Measurements from ENCODE around the gene RAMAC. TPM values are rescaled to one million over a fixed set of nuclear protein-coding genes. Genes with fewer than 3 reads are reported as not detected.
"Not testable (repeated sequence)": the region's sequence is repeated elsewhere in the genome, so short reads cannot be mapped to it uniquely, and the experiment has no call there.

RAMAC gene
- total RNA-seq, 8 experiments from 2014 or later = 20.8 to 45.3 (median 39.4) TPM

DNA sequence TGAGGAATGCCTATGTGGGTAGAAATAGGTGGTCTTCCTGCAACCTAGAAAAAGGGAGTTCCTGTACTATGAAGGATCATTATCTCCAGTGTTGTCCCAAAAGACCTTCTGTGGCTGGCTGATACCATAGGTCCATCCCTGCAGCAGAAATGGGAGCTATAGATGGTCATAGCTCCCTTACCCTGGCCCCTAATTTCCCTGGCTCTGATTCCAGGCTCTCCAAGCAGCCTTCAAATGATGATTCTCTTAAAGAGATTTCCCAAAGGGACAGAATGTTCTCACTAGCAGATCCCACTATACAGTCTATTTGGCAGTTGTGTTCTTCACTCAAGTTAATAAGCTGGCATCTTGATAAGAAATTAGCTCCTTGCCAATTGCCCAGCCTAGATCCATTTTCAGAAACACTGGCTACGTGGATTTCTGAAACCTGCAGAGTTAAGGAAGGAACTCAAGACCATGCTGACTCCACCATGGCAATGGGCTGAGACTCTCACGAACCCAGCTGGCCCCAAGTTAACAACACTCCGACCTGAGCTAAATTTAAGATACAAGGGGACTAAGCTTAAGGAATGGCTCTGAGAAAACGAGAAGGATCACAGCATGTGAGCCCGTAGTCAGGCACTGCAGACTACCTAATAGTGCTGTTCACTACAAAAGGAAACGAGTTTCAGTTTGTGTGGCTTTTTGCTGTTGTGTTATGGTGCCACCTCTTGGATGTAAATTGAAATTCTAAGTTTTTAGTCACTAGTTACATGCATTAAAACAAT, 14.1 kb downstream of the RAMAC start:
- 0 to 48% (median 20%) methylated on average over 3 to 5 of the region's 6 CpGs; no CpG with 5 or more reads in 4 of the 10 experiments for WGBS, 10 experiments
- no peak overlapping the region for H3K4me3 ChIP-seq
- in situ Hi-C loops (cut with MboI; ENCODE audit: low pct_unique_long_range_greater_than_20kb in 2 of 9, low sequenced_read_pairs in 9 of 9, unreplicated experiment in 9 of 9) = loop anchor here in 2 of 9 experiments (10.0 to 25.0 kb wide), 4 partner anchors 145 to 463 kb away; partner anchors contain the start of genes HDGFL3 (in 1 of the 2) and RPS17 (in 1 of the 2)
- H3K4me1 ChIP-seq (replicated peaks in 1 of 2) = no peaks in the 10 kb centered on the region
- H3K27ac ChIP-seq = no peak overlapping the region
- peak in 6 of 8 experiments; percentile 24 to 92 (median 75) for ATAC-seq (replicated peaks in 6 of 8)

DNA sequence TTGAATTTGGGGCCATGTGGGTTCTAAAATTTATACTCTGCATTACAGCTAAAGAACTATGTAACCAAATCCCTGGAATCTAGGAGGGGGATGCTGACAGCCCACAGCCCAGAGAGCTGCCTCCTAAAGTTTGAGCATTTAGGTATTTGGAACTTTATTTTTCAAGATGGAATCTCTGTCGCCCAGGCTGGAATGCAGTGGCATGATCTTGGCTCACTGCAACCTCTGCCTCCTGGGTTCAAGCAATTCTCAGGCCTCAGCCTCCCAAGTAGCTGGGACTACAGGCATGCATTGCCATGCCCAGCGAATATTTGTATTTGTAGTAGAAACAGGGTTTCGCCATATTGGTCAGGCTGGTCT, 14.6 kb downstream of the RAMAC start:
- in situ Hi-C loops (cut with MboI; ENCODE audit: low pct_unique_long_range_greater_than_20kb in 2 of 9, low sequenced_read_pairs in 9 of 9, unreplicated experiment in 9 of 9) = loop anchor here in 2 of 9 experiments (25.0 kb wide), 2 partner anchors 212 to 463 kb away; partner anchors contain the start of genes HDGFL3 (in 1 of the 2) and RPS17 (in 1 of the 2)
- ATAC-seq (replicated peaks in 6 of 8) = peak in 1 of 8 experiments; percentile 26
- not testable (repeated sequence) for H3K4me3 ChIP-seq; H3K27ac ChIP-seq; H3K4me1 ChIP-seq (replicated peaks in 1 of 2)
- 38 to 100% (median 90%) methylated on average over 1 to 3 of the region's 3 CpGs; no CpG with 5 or more reads in 5 of the 10 experiments for WGBS, 10 experiments

DNA sequence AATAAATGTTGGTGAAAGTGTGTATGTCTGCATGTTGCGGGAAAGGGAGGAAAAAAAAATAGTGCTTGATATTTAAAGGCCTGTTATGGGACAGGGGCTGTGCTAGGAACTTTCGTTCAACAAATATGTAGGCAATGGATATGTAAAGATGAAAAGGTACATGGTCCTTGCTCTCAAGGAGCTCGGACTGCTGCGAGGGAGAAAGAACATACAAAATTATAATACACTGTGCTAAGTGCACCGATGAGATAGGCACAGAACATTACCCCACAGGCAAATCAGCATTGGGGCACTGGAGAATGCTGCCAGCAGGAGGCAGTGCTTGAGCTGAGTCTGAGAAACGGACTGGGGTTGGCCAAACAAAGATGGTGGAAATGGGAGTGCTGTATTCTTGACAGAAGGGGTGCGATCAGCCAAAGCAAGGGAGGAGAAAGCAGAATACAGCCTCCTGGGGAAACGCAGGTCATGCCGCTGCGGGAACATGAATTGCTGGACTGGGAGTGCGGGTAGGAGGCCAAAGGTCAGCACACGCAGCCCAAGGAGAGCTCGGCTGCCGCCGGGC, 24.8 kb downstream of the RAMAC start:
- WGBS, 10 experiments = 8 to 80% (median 32%) methylated on average over 1 to 8 of the region's 15 CpGs; no CpG with 5 or more reads in 2 of the 10 experiments
- Histone ChIP-seq H3K27ac (peak overlapping the region; percentile 73 to 84), H3K4me3 (peak overlapping the region; percentile 87 to 98 (median 89)), H3K4me1 (replicated peaks in 1 of 2) (peaks cover 34 to 36% of the 10 kb centered on the region in 2 donors)
- ATAC-seq (replicated peaks in 6 of 8) = peak; percentile 3 to 60 (median 38)
- in situ Hi-C loops (cut with MboI; ENCODE audit: low pct_unique_long_range_greater_than_20kb in 2 of 9, low sequenced_read_pairs in 9 of 9, unreplicated experiment in 9 of 9) = loop anchor here in 2 of 9 experiments (25.0 kb wide), 2 partner anchors 202 to 473 kb away; partner anchors contain the start of genes HDGFL3 (in 1 of the 2) and RPS17 (in 1 of the 2)

DNA sequence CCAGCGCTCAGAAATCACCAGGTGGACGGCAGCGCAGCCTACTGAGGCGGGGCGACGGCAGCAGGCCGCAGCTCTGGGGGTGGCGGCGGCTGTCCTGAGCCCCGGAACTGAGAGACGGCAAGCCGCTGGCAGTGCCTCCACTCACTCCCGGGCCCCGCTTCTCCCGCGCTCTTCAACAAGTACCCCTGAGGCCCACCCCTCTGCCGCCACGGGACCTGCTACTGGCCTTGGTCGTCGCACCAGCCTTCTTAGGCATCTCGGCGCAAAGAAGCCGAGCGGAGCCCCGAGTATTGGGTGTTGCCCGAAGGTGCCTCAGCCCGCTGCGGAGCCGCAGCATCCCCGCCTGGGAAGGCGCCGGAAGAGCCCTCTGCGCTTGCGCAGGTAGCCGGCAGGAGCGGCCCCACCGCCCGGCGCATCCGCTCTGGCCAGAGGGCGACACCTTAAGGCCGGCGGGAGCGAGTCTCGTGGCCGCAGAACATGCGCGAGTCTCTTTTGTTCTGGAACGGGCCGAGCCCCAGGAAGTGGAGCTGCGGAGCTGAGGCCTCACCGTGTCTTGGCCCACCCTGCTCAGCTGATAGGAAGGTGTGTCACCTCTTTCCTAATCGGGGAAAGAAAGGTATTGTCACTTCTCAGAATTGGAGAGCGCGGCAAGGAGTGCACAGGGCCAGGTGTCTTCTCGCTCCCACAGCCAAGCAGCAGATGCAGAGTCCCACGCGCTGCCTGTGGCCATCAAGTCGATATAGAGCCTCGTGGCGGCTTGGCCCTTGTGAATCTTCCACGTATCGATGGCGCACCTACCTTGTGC, 25.5 kb downstream of the RAMAC start, which contains the start of gene C15orf40:
TSS of gene C15orf40 (minus strand) at position 369 of the 805 bp plus-strand sequence. CDS start at position 337, 32 bp downstream.
- Histone ChIP-seq H3K4me3 (peak within 1 kb of the TSS; percentile 87 to 98 (median 89)), H3K27ac (peak within 1 kb of the TSS; percentile 73 to 84), H3K4me1 (replicated peaks in 1 of 2) (peaks cover 34 to 36% of the 10 kb centered on the region in 2 donors)
- in situ Hi-C loops (cut with MboI; ENCODE audit: low pct_unique_long_range_greater_than_20kb in 2 of 9, low sequenced_read_pairs in 9 of 9, unreplicated experiment in 9 of 9) = loop anchor here in 2 of 9 experiments (25.0 kb wide), 2 partner anchors 201 to 474 kb away; partner anchors contain the start of genes HDGFL3 (in 1 of the 2) and RPS17 (in 1 of the 2)
- 0 to 49% (median 12%) methylated on average over 1 to 25 of the region's 64 CpGs; no CpG with 5 or more reads in 4 of the 10 experiments for WGBS, 10 experiments
- peak; percentile 76 to 98 (median 96) for ATAC-seq (replicated peaks in 6 of 8)

DNA sequence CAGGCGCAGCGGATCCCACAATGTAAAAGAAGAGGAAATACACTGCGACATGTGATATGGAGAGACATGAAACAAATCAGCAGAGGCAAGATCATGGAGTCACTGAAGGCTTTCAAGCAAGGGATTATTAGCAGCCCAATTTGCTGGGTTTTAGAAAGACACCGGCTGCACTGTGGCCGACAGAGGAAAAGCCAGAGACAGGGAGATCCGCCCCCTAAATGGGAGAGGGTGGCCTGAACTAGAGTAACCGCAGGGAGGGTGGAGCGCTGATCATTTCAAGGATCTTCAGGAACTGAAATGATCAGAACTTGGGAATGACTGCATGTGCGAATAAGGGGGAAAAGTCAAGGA, 26.0 kb downstream of the RAMAC start:
- WGBS, 10 experiments = 4 to 88% (median 63%) methylated on average over 1 to 9 of the region's 9 CpGs; no CpG with 5 or more reads in 1 of the 10 experiments
- in situ Hi-C loops (cut with MboI; ENCODE audit: low pct_unique_long_range_greater_than_20kb in 2 of 9, low sequenced_read_pairs in 9 of 9, unreplicated experiment in 9 of 9) = loop anchor here in 2 of 9 experiments (25.0 kb wide), 2 partner anchors 200 to 475 kb away; partner anchors contain the start of genes HDGFL3 (in 1 of the 2) and RPS17 (in 1 of the 2)
- Histone ChIP-seq H3K27ac (peak overlapping the region; percentile 73 to 84), H3K4me1 (replicated peaks in 1 of 2) (peaks cover 34 to 36% of the 10 kb centered on the region in 2 donors), H3K4me3 (peak overlapping the region; percentile 87 to 98 (median 89))
- peak in 3 of 8 experiments; percentile 5 to 32 (median 8) for ATAC-seq (replicated peaks in 6 of 8)

DNA sequence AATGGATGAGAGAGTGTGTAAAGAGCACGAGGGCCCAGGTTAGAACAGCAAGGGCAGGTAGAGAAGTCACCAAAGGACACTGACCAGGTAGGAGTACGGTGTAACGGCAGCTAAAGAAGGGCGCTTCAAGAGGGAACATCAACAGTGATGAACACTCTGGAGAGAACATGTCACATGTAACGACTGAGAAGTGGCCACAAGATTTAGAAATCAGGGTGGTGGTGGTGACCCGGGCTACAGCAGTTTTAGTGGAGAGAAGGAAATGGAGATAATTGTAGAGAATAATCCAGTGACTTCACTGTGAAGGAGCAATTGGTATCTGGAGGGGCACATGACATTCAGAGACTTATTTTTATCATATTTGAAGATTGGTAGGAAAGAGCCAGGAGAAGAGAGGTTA, 26.6 kb downstream of the RAMAC start:
- Histone ChIP-seq H3K27ac (no peak overlapping the region), H3K4me1 (replicated peaks in 1 of 2) (peaks cover 34 to 36% of the 10 kb centered on the region in 2 donors), H3K4me3 (no peak overlapping the region)
- ATAC-seq (replicated peaks in 6 of 8) = no peak
- WGBS, 10 experiments = 80 to 100% (median 96%) methylated on average over 1 to 6 of the region's 6 CpGs
- in situ Hi-C loops (cut with MboI; ENCODE audit: low pct_unique_long_range_greater_than_20kb in 2 of 9, low sequenced_read_pairs in 9 of 9, unreplicated experiment in 9 of 9) = loop anchor here in 2 of 9 experiments (25.0 kb wide), 2 partner anchors 200 to 475 kb away; partner anchors contain the start of genes HDGFL3 (in 1 of the 2) and RPS17 (in 1 of the 2)

DNA sequence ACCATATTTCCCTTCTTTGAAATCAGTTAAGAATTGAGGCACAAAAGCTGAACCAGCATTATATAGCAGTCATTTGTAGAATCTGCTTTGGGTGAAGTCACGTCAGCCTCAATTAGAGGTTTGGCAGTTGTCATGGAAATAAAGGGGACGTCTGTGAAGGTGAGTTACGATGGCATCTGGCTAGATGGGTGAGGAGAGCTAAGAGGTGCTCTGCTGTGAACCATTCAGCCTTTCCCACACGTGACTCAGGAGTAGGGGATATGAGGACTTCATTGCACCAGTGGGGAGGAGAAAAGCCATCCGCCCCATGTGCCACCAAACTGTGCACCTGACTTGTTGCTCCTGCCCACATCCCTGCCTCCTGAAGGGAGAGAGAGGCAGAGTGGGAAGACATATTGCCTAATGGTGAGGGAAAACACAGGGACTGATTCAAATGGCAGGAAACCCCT, 28.2 kb downstream of the RAMAC start:
- in situ Hi-C loops (cut with MboI; ENCODE audit: low pct_unique_long_range_greater_than_20kb in 2 of 9, low sequenced_read_pairs in 9 of 9, unreplicated experiment in 9 of 9) = loop anchor here in 2 of 9 experiments (25.0 kb wide), 2 partner anchors 198 to 477 kb away; partner anchors contain the start of genes HDGFL3 (in 1 of the 2) and RPS17 (in 1 of the 2)
- ATAC-seq (replicated peaks in 6 of 8) = no peak
- WGBS, 10 experiments = 50 to 100% (median 61%) methylated on average over 1 to 4 of the region's 5 CpGs; no CpG with 5 or more reads in 5 of the 10 experiments
- Histone ChIP-seq H3K4me1 (replicated peaks in 1 of 2) (peaks cover 34 to 36% of the 10 kb centered on the region in 2 donors), H3K4me3 (no peak overlapping the region), H3K27ac (no peak overlapping the region)

DNA sequence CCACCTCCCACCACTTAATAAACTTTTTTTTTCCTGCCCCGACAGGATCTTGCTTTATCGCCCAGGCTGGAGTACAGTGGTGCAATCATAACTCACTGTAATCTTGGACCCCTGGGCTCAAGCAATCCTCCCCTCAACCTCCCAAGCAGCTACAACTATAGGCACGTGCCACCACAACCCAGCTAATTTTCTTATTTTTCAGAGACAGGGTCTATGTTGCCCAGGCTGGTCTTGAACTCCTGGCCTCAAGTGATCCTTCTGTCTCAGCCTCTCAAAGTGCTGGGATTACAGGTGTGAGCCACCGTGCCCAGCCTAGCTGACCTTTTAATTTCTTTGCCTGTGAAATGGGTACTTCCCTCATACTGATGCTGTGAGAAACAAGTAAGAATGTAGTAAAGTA, 29.4 kb downstream of the RAMAC start:
- no peak for ATAC-seq (replicated peaks in 6 of 8)
- 50 to 100% (median 92%) methylated on average over 1 to 4 of the region's 4 CpGs; no CpG with 5 or more reads in 1 of the 10 experiments for WGBS, 10 experiments
- in situ Hi-C loops (cut with MboI; ENCODE audit: low pct_unique_long_range_greater_than_20kb in 2 of 9, low sequenced_read_pairs in 9 of 9, unreplicated experiment in 9 of 9) = loop anchor here in 2 of 9 experiments (25.0 kb wide), 2 partner anchors 197 to 478 kb away; partner anchors contain the start of genes HDGFL3 (in 1 of the 2) and RPS17 (in 1 of the 2)
- Histone ChIP-seq H3K4me1 (replicated peaks in 1 of 2) (peaks cover 29 to 32% of the 10 kb centered on the region in 2 donors), H3K4me3 (no peak overlapping the region), H3K27ac (no peak overlapping the region)

DNA sequence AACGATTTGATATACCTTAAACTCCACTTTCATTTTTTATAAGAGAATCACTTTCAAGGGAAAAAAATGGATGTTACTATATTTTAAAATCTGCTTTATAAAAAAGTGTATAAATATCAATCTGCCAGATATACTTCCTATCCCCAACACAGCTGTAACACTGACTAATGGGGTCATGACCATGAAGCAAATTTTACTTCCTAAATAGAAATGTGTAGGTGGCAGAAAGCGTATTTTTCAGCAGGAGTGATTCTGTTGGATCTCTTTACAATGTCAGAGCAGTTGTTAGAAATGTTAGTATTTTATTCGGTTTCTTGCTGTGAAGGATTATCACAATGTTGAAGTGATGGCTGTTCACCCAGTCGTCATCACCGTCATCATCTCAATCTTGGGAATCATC, 30.9 kb downstream of the RAMAC start:
- H3K4me1 ChIP-seq (replicated peaks in 1 of 2) = peaks cover 24 to 26% of the 10 kb centered on the region in 2 donors
- H3K4me3 ChIP-seq = no peak overlapping the region
- 20 to 100% (median 96%) methylated on average over 1 to 5 of the region's 5 CpGs for WGBS, 10 experiments
- H3K27ac ChIP-seq = no peak overlapping the region
- in situ Hi-C loops (cut with MboI; ENCODE audit: low pct_unique_long_range_greater_than_20kb in 2 of 9, low sequenced_read_pairs in 9 of 9, unreplicated experiment in 9 of 9) = loop anchor here in 2 of 9 experiments (25.0 kb wide), 2 partner anchors 195 to 480 kb away; partner anchors contain the start of genes HDGFL3 (in 1 of the 2) and RPS17 (in 1 of the 2)
- ATAC-seq (replicated peaks in 6 of 8) = no peak

DNA sequence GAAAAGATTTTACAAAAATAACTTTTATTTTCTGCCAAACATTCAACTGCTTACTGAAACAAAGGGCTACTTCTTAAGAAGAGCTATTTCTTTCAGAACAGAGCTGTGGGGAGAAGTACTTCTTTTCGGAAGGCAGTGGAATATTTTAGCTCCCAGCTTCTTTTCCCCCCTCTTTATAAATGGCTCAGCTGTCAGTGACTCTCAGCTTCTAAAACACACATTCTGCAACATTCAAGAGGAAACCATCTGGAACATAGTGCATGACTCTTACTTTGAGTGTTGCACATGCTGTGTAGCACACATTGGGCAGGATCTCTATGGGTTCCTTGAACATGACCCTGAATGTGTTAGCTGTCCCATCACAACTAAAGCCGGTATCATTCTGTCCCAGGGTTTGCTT, 32.4 kb downstream of the RAMAC start:
- peaks cover 9 to 11% of the 10 kb centered on the region in 2 donors for H3K4me1 ChIP-seq (replicated peaks in 1 of 2)
- ATAC-seq (replicated peaks in 6 of 8) = no peak
- in situ Hi-C loops (cut with MboI; ENCODE audit: low pct_unique_long_range_greater_than_20kb in 2 of 9, low sequenced_read_pairs in 9 of 9, unreplicated experiment in 9 of 9) = loop anchor here in 2 of 9 experiments (25.0 kb wide), 2 partner anchors 194 to 481 kb away; partner anchors contain the start of genes HDGFL3 (in 1 of the 2) and RPS17 (in 1 of the 2)
- WGBS, 10 experiments = 50 to 100% (median 80%) methylated on average over 1 to 2 of the region's 2 CpGs; no CpG with 5 or more reads in 1 of the 10 experiments
- no peak overlapping the region for H3K4me3 ChIP-seq
- no peak overlapping the region for H3K27ac ChIP-seq

DNA sequence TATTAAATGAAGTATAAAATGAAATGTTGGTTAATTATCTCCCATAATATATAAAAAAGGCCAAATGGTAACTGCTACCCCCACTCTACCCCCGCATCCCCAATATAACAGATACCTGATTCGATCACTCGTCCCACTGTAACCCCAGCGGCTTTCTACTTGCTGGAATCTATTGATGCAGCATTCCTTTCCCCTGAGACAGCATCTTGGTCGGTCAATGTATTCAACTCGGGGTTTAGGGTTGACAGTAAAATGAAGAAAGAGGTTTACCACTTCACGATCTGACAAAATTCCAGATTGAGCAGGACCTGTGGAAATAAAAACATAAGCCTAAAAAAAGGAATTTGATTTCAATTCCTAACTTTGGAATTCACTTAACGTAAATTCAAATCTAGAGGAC, 44.0 kb downstream of the RAMAC start:
- Histone ChIP-seq H3K4me1 (replicated peaks in 1 of 2) (no peaks in the 10 kb centered on the region), H3K4me3 (no peak overlapping the region), H3K27ac (no peak overlapping the region)
- no peak for ATAC-seq (replicated peaks in 6 of 8)
- 78 to 100% (median 90%) methylated on average over 2 to 8 of the region's 8 CpGs; no CpG with 5 or more reads in 1 of the 10 experiments for WGBS, 10 experiments
- in situ Hi-C loops (cut with MboI; ENCODE audit: low pct_unique_long_range_greater_than_20kb in 2 of 9, low sequenced_read_pairs in 9 of 9, unreplicated experiment in 9 of 9) = no loop called here
